Testis (tissue), 3 donors: ENCODE data around the gene SDR42E2. TPM values are rescaled to one million over a fixed set of nuclear protein-coding genes. Genes with fewer than 3 reads are reported as not detected.

Experiments used
- DNase-seq: peaks from one replicate; pipeline ENCODE4 v3.0.0-alpha.2; 2019
- H3K27ac ChIP-seq, 2 donors: fragments of 200-600 bp; sonication (generic); one replicate each; pipeline ENCODE4 v1.5.1; 2019
- H3K27me3 ChIP-seq: fragments of 200-600 bp; sonication (generic); one replicate; pipeline ENCODE4 v1.5.1; 2019
- H3K36me3 ChIP-seq: fragments of 200-600 bp; sonication (generic); one replicate; pipeline ENCODE4 v1.5.1; 2017; ENCODE audit warnings: low read depth; ENCODE audit errors: missing control alignments
- H3K4me1 ChIP-seq: fragments of 200-600 bp; sonication (generic); one replicate; pipeline ENCODE4 v1.5.1; 2019
- H3K4me3 ChIP-seq, 2 donors: fragments of 200-600 bp; sonication (generic); one replicate each; pipeline ENCODE4 v1.5.1; 2017 to 2019
- H3K9me3 ChIP-seq: fragments of 200-600 bp; sonication (generic); one replicate; pipeline ENCODE4 v1.5.1; 2017
- POLR2A ChIP-seq: fragments of 450-650 bp; IDR thresholded peaks from one replicate; pipeline ENCODE4 v1.6.1; 2017; ENCODE audit warnings: antibody characterized with exemption, mild to moderate bottlenecking, moderate library complexity
- WGBS, 2 donors: methylation state at CpG; one replicate each; pipeline ENCODE4 v1.1.5; 2018; 5-methylcytosine and 5-hydroxymethylcytosine counted together
- intact Hi-C: fragments of 100-400 bp; cut with DNase I; formaldehyde crosslinking; loops from one replicate; pipeline ENCODE4 v1.15.1; 2023; ENCODE audit warnings: low total_unique reads
- polyA plus RNA-seq: library from polyadenylated mRNA; stranded (reverse); fragments of 350-450 nt; fragmentation: Illumina TruSeq; extraction: RNeasy Lipid Tissue Mini Kit (QIAGEN cat#74804); gene quantifications from one replicate; pipeline ENCODE4 v1.2.3, GENCODE V29; 2014; ENCODE audit warnings: low read depth, low replicate concordance; ENCODE audit not compliant: insufficient read depth
- total RNA-seq, 2 donors: library from RNA; depleted of rRNA; stranded (reverse); fragments of >200 nt; gene quantifications; one replicate each; pipeline ENCODE4 v1.2.3, GENCODE V29; 2016
- TF ChIP-seq, protein P1 (sequence below), 3 experiments: fragments of 450-650 bp in 2 of 3; fragments of 200-600 bp in 1 of 3; sonication (generic) in 1 of 3; IDR thresholded peaks; one replicate each; pipeline ENCODE4 v1.5.1; 2016 to 2019; ENCODE audit warnings: antibody characterized with exemption in 3 of 3, mild to moderate bottlenecking in 2 of 3, moderate library complexity in 1 of 3

Gene SDR42E2
- total and polyA plus RNA-seq, 3 donors from 2014 or later = 0.31 to 1.4 (median 0.31) TPM

DNA sequence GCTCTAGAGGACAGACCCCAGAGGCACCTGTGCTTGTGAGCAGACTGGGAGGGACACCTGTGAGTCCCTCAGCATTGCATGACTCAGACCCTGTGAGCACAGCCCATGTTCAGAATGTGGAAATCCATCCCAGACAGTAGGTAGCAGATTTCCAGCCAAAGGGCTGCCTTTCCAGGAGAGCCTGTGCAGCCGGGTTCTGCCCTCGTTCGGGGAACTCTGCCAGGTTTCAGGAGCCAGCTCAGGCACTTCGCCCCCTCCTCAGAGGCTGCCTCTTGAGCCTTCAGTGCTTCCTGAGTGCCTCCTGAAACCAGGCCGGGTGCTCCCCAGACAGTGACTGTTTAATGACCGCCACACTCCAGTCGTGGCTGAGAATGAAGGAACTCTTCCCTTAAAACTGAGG lies 23.3 kb upstream of the SDR42E2 start:
- H3K4me3 ChIP-seq = no peak overlapping the region
- intact Hi-C loops = no loop called here
- no peak for DNase-seq
- no peak for TF ChIP-seq POLR2A
- TF ChIP-seq, protein P1, sequence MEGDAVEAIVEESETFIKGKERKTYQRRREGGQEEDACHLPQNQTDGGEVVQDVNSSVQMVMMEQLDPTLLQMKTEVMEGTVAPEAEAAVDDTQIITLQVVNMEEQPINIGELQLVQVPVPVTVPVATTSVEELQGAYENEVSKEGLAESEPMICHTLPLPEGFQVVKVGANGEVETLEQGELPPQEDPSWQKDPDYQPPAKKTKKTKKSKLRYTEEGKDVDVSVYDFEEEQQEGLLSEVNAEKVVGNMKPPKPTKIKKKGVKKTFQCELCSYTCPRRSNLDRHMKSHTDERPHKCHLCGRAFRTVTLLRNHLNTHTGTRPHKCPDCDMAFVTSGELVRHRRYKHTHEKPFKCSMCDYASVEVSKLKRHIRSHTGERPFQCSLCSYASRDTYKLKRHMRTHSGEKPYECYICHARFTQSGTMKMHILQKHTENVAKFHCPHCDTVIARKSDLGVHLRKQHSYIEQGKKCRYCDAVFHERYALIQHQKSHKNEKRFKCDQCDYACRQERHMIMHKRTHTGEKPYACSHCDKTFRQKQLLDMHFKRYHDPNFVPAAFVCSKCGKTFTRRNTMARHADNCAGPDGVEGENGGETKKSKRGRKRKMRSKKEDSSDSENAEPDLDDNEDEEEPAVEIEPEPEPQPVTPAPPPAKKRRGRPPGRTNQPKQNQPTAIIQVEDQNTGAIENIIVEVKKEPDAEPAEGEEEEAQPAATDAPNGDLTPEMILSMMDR (IDR thresholded peaks at IDR 0.05) = no peak
- H3K27me3 ChIP-seq = no peaks in the 10 kb centered on the region
- H3K36me3 ChIP-seq = no peaks in the 10 kb centered on the region
- 86 to 100% methylated on average over 1 to 7 of the region's 7 CpGs for WGBS, 2 donors
- H3K27ac ChIP-seq = no peak overlapping the region
- H3K4me1 ChIP-seq = no peaks in the 10 kb centered on the region
- H3K9me3 ChIP-seq = no peaks in the 10 kb centered on the region

DNA sequence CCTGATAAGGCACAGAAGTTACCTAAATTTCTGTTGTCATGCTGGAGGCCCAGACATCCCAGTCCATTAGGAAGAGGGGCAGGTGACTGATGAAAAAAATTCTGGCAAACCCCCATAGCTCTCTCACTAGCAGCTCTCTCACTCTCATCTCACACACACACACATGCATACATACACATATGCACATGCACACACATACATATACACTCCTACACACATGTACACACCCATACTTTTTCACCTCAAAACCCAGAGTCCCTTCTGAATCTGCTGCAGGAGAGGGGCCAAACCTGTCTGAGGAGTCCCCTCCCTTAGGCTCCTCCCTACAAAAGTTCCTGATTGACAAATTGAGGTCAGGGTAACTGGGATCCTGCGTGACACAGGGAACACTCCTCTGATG lies 22.6 kb upstream of the SDR42E2 start:
- Histone ChIP-seq H3K9me3 (no peaks in the 10 kb centered on the region), H3K36me3 (no peaks in the 10 kb centered on the region), H3K4me1 (no peaks in the 10 kb centered on the region), H3K4me3 (no peak overlapping the region), H3K27me3 (no peaks in the 10 kb centered on the region), H3K27ac (no peak overlapping the region)
- intact Hi-C loops = no loop called here
- no peak for DNase-seq
- TF ChIP-seq POLR2A = no peak
- TF ChIP-seq, protein P1 (IDR thresholded peaks at IDR 0.05) = no peak
- WGBS, 2 donors = 40 to 91% methylated on average over 1 of the region's 1 CpG

DNA sequence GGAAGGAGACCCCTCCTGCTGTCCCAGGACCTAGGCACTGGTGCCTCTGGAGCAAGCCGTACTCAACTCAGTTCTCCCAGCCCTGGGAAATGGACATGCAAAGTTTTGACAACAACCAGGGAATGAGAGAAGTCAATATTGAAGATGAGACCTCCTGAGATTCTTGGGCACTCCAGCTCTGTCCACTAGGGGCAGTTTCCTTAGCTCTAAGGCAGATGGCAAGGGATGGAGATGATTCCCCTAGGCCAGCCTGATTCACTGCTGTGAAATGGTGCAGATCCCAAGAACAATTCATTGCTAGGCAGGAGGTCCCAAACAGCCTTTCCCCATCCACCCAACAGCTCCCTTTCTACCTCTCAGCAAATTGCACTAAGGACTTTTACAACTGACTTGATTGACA lies 20.5 kb upstream of the SDR42E2 start:
- Histone ChIP-seq H3K4me3 (no peak overlapping the region), H3K36me3 (no peaks in the 10 kb centered on the region), H3K27me3 (no peaks in the 10 kb centered on the region), H3K9me3 (no peaks in the 10 kb centered on the region), H3K27ac (no peak overlapping the region), H3K4me1 (no peaks in the 10 kb centered on the region)
- 94 to 100% methylated on average over 1 of the region's 1 CpG for WGBS, 2 donors
- no peak for DNase-seq
- no peak for TF ChIP-seq POLR2A
- TF ChIP-seq, protein P1 (IDR thresholded peaks at IDR 0.05) = peak in 1 of 3 experiments; percentile 31
- intact Hi-C loops = no loop called here

DNA sequence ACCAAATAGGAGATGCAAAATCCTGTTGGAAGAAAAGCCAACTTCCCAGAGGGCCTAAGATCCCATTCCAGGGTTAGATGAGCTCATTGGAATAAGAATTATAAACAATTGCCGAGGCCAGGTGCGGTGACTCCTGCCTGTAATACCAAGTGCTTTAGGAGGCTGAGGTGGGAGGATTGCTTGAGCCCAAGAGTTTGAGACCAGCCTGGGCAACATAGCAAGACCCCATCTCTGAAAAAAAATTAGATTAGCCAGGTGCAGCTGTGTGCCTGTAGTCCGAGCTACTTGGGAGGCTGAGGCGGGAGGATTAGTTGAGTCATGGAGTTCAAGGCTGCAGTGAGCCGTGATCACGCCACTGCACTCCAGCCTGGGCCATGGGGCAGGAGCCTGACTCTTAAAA lies 17.8 kb upstream of the SDR42E2 start:
- Histone ChIP-seq H3K36me3 (no peaks in the 10 kb centered on the region), H3K4me3 (no peak overlapping the region), H3K9me3 (no peaks in the 10 kb centered on the region), H3K4me1 (no peaks in the 10 kb centered on the region), H3K27ac (no peak overlapping the region), H3K27me3 (no peaks in the 10 kb centered on the region)
- DNase-seq = no peak
- intact Hi-C loops = no loop called here
- TF ChIP-seq POLR2A = no peak
- TF ChIP-seq, protein P1 (IDR thresholded peaks at IDR 0.05) = no peak
- 88 to 92% methylated on average over 6 of the region's 6 CpGs for WGBS, 2 donors

DNA sequence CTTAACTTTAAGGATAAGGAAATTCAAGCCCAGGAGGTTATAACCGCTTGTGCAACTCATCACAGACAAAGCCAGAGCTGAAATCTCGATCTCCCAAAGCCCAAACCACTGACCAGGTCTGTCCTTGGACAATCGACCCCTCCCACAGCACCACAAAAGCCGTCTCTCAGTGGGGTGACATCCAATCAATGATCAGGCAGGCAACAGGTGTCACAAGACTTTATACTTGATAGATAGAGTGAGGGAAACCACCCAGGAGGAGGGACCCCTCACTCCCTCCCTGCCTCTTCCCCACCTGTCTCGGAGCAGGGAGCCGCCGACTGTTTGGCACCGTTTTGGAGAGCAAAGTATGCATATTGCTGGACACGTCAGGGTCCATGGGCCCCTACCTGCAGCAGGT lies 14.5 kb upstream of the SDR42E2 start:
- Histone ChIP-seq H3K9me3 (no peaks in the 10 kb centered on the region), H3K27ac (no peak overlapping the region), H3K36me3 (no peaks in the 10 kb centered on the region), H3K4me1 (no peaks in the 10 kb centered on the region), H3K4me3 (no peak overlapping the region), H3K27me3 (no peaks in the 10 kb centered on the region)
- WGBS, 2 donors = 69 to 77% methylated on average over 4 to 9 of the region's 9 CpGs
- intact Hi-C loops = no loop called here
- DNase-seq = no peak
- TF ChIP-seq POLR2A = no peak
- TF ChIP-seq, protein P1 (IDR thresholded peaks at IDR 0.05) = no peak
